HepG2 (cell line): Measurements from ENCODE around the gene SLC13A2. TPM values are rescaled to one million over a fixed set of nuclear protein-coding genes. Genes with fewer than 3 reads are reported as not detected.

ENCODE experiments used
- ATAC-seq: fragments of 200-7000 bp; cut with Tn5 transposase; 3 replicates; pipeline ENCODE4 v1.9.1; 2020; ENCODE audit warnings: mild to moderate bottlenecking, moderate library complexity
- BruUV-seq: library from RNA; stranded (reverse); fragments of 400-500 nt; replicated peaks from 2 replicates; lab custom pipeline; 2021; lab: Mats Ljungman, UMichigan
- CTCF ChIA-PET: fragments of 300-600 bp; formaldehyde crosslinking; extraction: SDS; loops from one replicate; lab custom pipeline; 2021; ENCODE audit warnings: low total read pairs, inconsistent platforms, low intra/inter-chr PET ratio; lab: Yijun Ruan, JAX
- POLR2A ChIA-PET: fragments of 350-600 bp; sonication (Branson Sonifier 250); formaldehyde crosslinking; loops from one replicate; lab custom pipeline; 2020; ENCODE audit warnings: antibody characterized with exemption, inconsistent platforms; lab: Yijun Ruan, JAX
- DNase-seq: peaks from one replicate; pipeline ENCODE4 v3.0.0-alpha.2; 2015; ENCODE audit warnings: low spot score
- FAIRE-seq: peaks from 3 replicates; lab custom pipeline; 2011; peaks lifted over from hg19 to GRCh38; lab: Jason Lieb, UNC
- H2AFZ ChIP-seq: one replicate; pipeline ENCODE4 v1.6.1; 2011; ENCODE audit warnings: low read length, inconsistent platforms
- H3K27ac ChIP-seq: fragments of 300-600 bp; 3 replicates; pipeline ENCODE4 v1.8.0; 2011; ENCODE audit warnings: mixed run types, mild to moderate bottlenecking, mixed read lengths, low read length, inconsistent platforms; ENCODE audit not compliant: insufficient read depth; ENCODE audit errors: extremely low read length
- H3K27me3 ChIP-seq, 2 experiments: fragments of 200-600 bp in 1 of 2; 2 replicates in 1 of 2; 3 replicates in 1 of 2; pipeline versions ENCODE4 v1.6.0 to v1.8.0; 2011; ENCODE audit warnings: low read length in 2 of 2, mild to moderate bottlenecking in 2 of 2, moderate library complexity in 2 of 2, inconsistent platforms in 1 of 2; ENCODE audit not compliant: insufficient read depth in 2 of 2, control insufficient read depth in 1 of 2
- H3K36me3 ChIP-seq, 2 experiments: fragments of 200-600 bp in 1 of 2; replicated peaks in 1 of 2; 2 replicates in 1 of 2; 3 replicates in 1 of 2; pipeline versions ENCODE4 v1.5.1 to v1.8.0; 2011; ENCODE audit warnings: low read length in 2 of 2, inconsistent platforms in 1 of 2; ENCODE audit not compliant: insufficient read depth in 2 of 2, control insufficient read depth in 1 of 2
- H3K4me1 ChIP-seq: 2 replicates; pipeline ENCODE4 v1.5.1; 2012; ENCODE audit warnings: low read length, inconsistent platforms; ENCODE audit not compliant: insufficient read depth
- H3K4me2 ChIP-seq: 2 replicates; pipeline ENCODE4 v1.6.0; 2011; ENCODE audit warnings: low read depth, low read length, inconsistent platforms
- H3K4me3 ChIP-seq, 3 experiments: fragments of 200-600 bp in 1 of 3; sonication (generic), shearing (Covaris generic) in 1 of 3; replicated peaks in 1 of 3; 2 replicates each; pipeline ENCODE4 v1.5.1; 2011 to 2016; ENCODE audit warnings: low read length in 3 of 3, inconsistent platforms in 2 of 3, low read depth in 2 of 3, mild to moderate bottlenecking in 2 of 3, control low read depth in 1 of 3, mixed read lengths in 1 of 3; ENCODE audit not compliant: insufficient read depth in 1 of 3
- H3K79me2 ChIP-seq: one replicate; pipeline ENCODE4 v1.6.1; 2011; ENCODE audit warnings: low read length, inconsistent platforms; ENCODE audit not compliant: insufficient read depth
- H3K9ac ChIP-seq: 2 replicates; pipeline ENCODE4 v1.6.0; 2011; ENCODE audit warnings: mild to moderate bottlenecking, low read depth, low read length, inconsistent platforms; ENCODE audit not compliant: insufficient read depth
- H3K9me3 ChIP-seq: 2 replicates; pipeline ENCODE4 v1.5.1; 2012; ENCODE audit warnings: mild to moderate bottlenecking, low read length
- H4K20me1 ChIP-seq: 2 replicates; pipeline ENCODE4 v1.6.0; 2011; ENCODE audit warnings: inconsistent platforms, mild to moderate bottlenecking, low read length, moderate library complexity; ENCODE audit not compliant: insufficient read depth
- DNMT3B ChIP-seq: conservative IDR thresholded peaks from 2 replicates; pipeline ENCODE4 v1.6.1; 2016; ENCODE audit warnings: missing biosample characterization, control low read depth
- FOXK2 ChIP-seq: fragments of 450-650 bp; IDR thresholded peaks from 2 replicates; pipeline ENCODE4 v1.6.1; 2016
- MED8 ChIP-seq: sonication (generic); formaldehyde crosslinking; IDR thresholded peaks from 2 replicates; pipeline ENCODE4 v1.8.1; 2023; ENCODE audit warnings: mild to moderate bottlenecking, missing genetic modification reagents; ENCODE audit not compliant: insufficient replicate concordance
- NR3C1 ChIP-seq: sonication (generic); formaldehyde crosslinking; IDR thresholded peaks from 2 replicates; pipeline ENCODE4 v1.4.0; 2020; ENCODE audit warnings: missing genetic modification reagents
- SNAPC2 ChIP-seq: sonication (generic); formaldehyde crosslinking; IDR thresholded peaks from 2 replicates; pipeline ENCODE4 v1.8.1; 2022; ENCODE audit warnings: mild to moderate bottlenecking, missing genetic modification reagents
- ZBTB21 ChIP-seq: sonication (generic); formaldehyde crosslinking; IDR thresholded peaks from 2 replicates; pipeline ENCODE4 v1.4.0; 2020; ENCODE audit warnings: missing genetic modification reagents
- ZNF441 ChIP-seq: sonication (generic); formaldehyde crosslinking; IDR thresholded peaks from 2 replicates; pipeline ENCODE4 v1.7.0; 2021; ENCODE audit warnings: missing genetic modification reagents, borderline replicate concordance
- ZNF549 ChIP-seq: sonication (generic); formaldehyde crosslinking; IDR thresholded peaks from 2 replicates; pipeline ENCODE4 v1.5.0; 2020; ENCODE audit warnings: missing genetic modification reagents
- ZNF576 ChIP-seq: sonication (generic); formaldehyde crosslinking; IDR thresholded peaks from 2 replicates; pipeline ENCODE4 v1.4.0; 2020; ENCODE audit warnings: mild to moderate bottlenecking, missing genetic modification reagents
- ZNF891 ChIP-seq: sonication (generic); formaldehyde crosslinking; IDR thresholded peaks from 2 replicates; pipeline ENCODE4 v1.5.0; 2020; ENCODE audit warnings: mild to moderate bottlenecking, missing genetic modification reagents
- ZZZ3 ChIP-seq: sonication (generic); formaldehyde crosslinking; IDR thresholded peaks from 2 replicates; pipeline ENCODE4 v1.4.0; 2020; ENCODE audit warnings: missing genetic modification reagents, mild to moderate bottlenecking, borderline replicate concordance
- WGBS: methylation state at CpG from one replicate; pipeline ENCODE4 v1.1.6; 2017; ENCODE audit warnings: low lambda C conversion rate; 5-methylcytosine and 5-hydroxymethylcytosine counted together
- in situ Hi-C: cut with HindIII; loops from 2 replicates; pipeline ENCODE4 v1.10.0; 2017; ENCODE audit warnings: low pct_unique_long_range_greater_than_20kb; ENCODE audit not compliant: extremely low pct_ligation_motif_present
- intact Hi-C: fragments of 100-400 bp; cut with micrococcal nuclease; formaldehyde crosslinking; loops from one replicate; pipeline ENCODE4 v1.10.0; 2022; ENCODE audit not compliant: unreplicated experiment
- polyA plus RNA-seq, 8 experiments: library from polyadenylated mRNA; depleted of rRNA in 3 of 8; stranded (reverse) in 7 of 8; unstranded in 1 of 8; fragments of >200 nt; fragmentation: Illumina TruSeq in 4 of 8; extraction: Trizol in 4 of 8; gene quantifications; 2 replicates each; pipeline versions ENCODE4 v1.2.1 to v1.2.3, GENCODE V29; 2011 to 2016; ENCODE audit warnings: low read depth in 4 of 8, missing spikeins in 1 of 8, mixed read lengths in 1 of 8; ENCODE audit not compliant: insufficient read depth in 1 of 8
- total RNA-seq, 5 experiments: library from RNA; depleted of rRNA; stranded (reverse); fragments of >200 nt; fragmentation: Illumina TruSeq; extraction: Trizol; gene quantifications; 2 replicates each; pipeline ENCODE4 v1.2.3, GENCODE V29; 2016; ENCODE audit warnings: low read depth in 1 of 5
- TF ChIP-seq, protein P1 (sequence below): sonication (generic); formaldehyde crosslinking; IDR thresholded peaks from 2 replicates; pipeline ENCODE4 v1.9.0; 2022; ENCODE audit warnings: low read depth, missing genetic modification reagents
- TF ChIP-seq, protein P2 (sequence below), 2 experiments: sonication (generic) in 1 of 2; formaldehyde crosslinking in 1 of 2; IDR thresholded peaks; 2 replicates each; pipeline versions ENCODE4 v1.6.1 to v1.9.0; 2014 to 2022; ENCODE audit warnings: antibody characterized with exemption in 1 of 2, borderline replicate concordance in 1 of 2, inconsistent platforms in 1 of 2, low read depth in 1 of 2, missing genetic modification reagents in 1 of 2

The SLC13A2 gene
- total and polyA plus RNA-seq, 2 of the 13 experiments (the other 11 are each of a cell fraction or from before 2014, with no cell fraction given): 0.07 TPM; not detected in 1

- 59% methylated on average over 7 of the region's 7 CpGs for WGBS
- BruUV-seq: no TSS peak
- H3K9me3 ChIP-seq: no peaks in the 10 kb centered on the region
- ATAC-seq: no peak
- H3K4me2 ChIP-seq: no peak overlapping the region
- H3K9ac ChIP-seq: no peak overlapping the region
- no peak for DNase-seq
- H2AFZ ChIP-seq: no peak overlapping the region
- intact Hi-C loops (no loop called here), in situ Hi-C loops (no loop called here)
- ChIA-PET POLR2A (interaction anchor here (0.6 kb wide), 1 partner anchor 95 kb away, joined by 3 read pairs; no protein-coding TSS in a partner anchor), CTCF (no interaction called here)
- FAIRE-seq: no peak
- no peak overlapping the region for H3K4me3 ChIP-seq
- H3K27ac ChIP-seq: no peak overlapping the region
- H3K4me1 ChIP-seq: peaks cover 46% of the 10 kb centered on the region
- peaks cover 0 to 13% of the 10 kb centered on the region in 2 experiments; a peak in 3 of 5 replicates for H3K27me3 ChIP-seq
- H4K20me1 ChIP-seq: no peaks in the 10 kb centered on the region
- no peaks in the 10 kb centered on the region for H3K36me3 ChIP-seq
- no peaks in the 10 kb centered on the region for H3K79me2 ChIP-seq
- TF ChIP-seq ZNF576 (CRISPR knock-in tag) (no peak), ZBTB21 (CRISPR knock-in tag) (no peak), ZNF891 (CRISPR knock-in tag) (no peak), ZNF441 (CRISPR knock-in tag) (no peak), SNAPC2 (CRISPR knock-in tag) (no peak), ZNF549 (CRISPR knock-in tag) (no peak), NR3C1 (CRISPR knock-in tag) (no peak), DNMT3B (no peak), MED8 (CRISPR knock-in tag) (no peak), FOXK2 (no peak), ZZZ3 (CRISPR knock-in tag) (no peak)
- TF ChIP-seq, protein P1, sequence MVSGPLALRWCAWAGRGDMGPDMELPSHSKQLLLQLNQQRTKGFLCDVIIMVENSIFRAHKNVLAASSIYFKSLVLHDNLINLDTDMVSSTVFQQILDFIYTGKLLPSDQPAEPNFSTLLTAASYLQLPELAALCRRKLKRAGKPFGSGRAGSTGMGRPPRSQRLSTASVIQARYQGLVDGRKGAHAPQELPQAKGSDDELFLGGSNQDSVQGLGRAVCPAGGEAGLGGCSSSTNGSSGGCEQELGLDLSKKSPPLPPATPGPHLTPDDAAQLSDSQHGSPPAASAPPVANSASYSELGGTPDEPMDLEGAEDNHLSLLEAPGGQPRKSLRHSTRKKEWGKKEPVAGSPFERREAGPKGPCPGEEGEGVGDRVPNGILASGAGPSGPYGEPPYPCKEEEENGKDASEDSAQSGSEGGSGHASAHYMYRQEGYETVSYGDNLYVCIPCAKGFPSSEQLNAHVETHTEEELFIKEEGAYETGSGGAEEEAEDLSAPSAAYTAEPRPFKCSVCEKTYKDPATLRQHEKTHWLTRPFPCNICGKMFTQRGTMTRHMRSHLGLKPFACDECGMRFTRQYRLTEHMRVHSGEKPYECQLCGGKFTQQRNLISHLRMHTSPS (CRISPR knock-in tag): no peak
- TF ChIP-seq, protein P2, sequence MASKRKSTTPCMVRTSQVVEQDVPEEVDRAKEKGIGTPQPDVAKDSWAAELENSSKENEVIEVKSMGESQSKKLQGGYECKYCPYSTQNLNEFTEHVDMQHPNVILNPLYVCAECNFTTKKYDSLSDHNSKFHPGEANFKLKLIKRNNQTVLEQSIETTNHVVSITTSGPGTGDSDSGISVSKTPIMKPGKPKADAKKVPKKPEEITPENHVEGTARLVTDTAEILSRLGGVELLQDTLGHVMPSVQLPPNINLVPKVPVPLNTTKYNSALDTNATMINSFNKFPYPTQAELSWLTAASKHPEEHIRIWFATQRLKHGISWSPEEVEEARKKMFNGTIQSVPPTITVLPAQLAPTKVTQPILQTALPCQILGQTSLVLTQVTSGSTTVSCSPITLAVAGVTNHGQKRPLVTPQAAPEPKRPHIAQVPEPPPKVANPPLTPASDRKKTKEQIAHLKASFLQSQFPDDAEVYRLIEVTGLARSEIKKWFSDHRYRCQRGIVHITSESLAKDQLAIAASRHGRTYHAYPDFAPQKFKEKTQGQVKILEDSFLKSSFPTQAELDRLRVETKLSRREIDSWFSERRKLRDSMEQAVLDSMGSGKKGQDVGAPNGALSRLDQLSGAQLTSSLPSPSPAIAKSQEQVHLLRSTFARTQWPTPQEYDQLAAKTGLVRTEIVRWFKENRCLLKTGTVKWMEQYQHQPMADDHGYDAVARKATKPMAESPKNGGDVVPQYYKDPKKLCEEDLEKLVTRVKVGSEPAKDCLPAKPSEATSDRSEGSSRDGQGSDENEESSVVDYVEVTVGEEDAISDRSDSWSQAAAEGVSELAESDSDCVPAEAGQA (IDR thresholded peaks at IDR 0.05; ENCODE audit: low read depth): no peak
- TF ChIP-seq, protein P2 (CRISPR knock-in tag; IDR thresholded peaks at IDR 0.05; ENCODE audit: borderline replicate concordance): no peak
Observed at GRCh38 chr17:28474111-28474531, 677 bp downstream of the SLC13A2 start.
